IMR-90 (cell line): Measurements from ENCODE around the gene OXNAD1. TPM values are rescaled to one million over a fixed set of nuclear protein-coding genes. Genes with fewer than 3 reads are reported as not detected.

Experiments
- ATAC-seq: fragments of 200-7000 bp; cut with Tn5 transposase; 2 replicates; pipeline ENCODE4 v1.9.1; 2020; ENCODE audit warnings: low read depth, mild to moderate bottlenecking, moderate library complexity
- BruUV-seq: library from RNA; stranded (reverse); fragments of 400-500 nt; replicated peaks from 2 replicates; lab custom pipeline; 2021; lab: Mats Ljungman, UMichigan
- CTCF ChIA-PET: fragments of 300-600 bp; formaldehyde crosslinking; extraction: SDS; loops from one replicate; lab custom pipeline; 2021; ENCODE audit warnings: antibody characterized with exemption; lab: Yijun Ruan, JAX
- POLR2A ChIA-PET: fragments of 300-600 bp; sonication (Branson Sonifier 250); formaldehyde crosslinking; loops from one replicate; lab custom pipeline; 2022; ENCODE audit warnings: antibody characterized with exemption; ENCODE audit not compliant: unreplicated experiment; lab: Charles Lee
- DNase-seq: peaks from one replicate; pipeline ENCODE4 v3.0.0; 2013
- H2AFZ ChIP-seq: replicated peaks from 2 replicates; pipeline ENCODE3; 2013; ENCODE audit warnings: low read length, mild to moderate bottlenecking; ENCODE audit not compliant: poor library complexity
- H2AK5ac ChIP-seq: 2 replicates; pipeline ENCODE4 v1.6.1; 2013; ENCODE audit warnings: low read depth, low read length, inconsistent platforms
- H2AK9ac ChIP-seq: replicated peaks from 2 replicates; pipeline ENCODE3; 2013; ENCODE audit warnings: mild to moderate bottlenecking, low read depth, low read length, moderate library complexity; ENCODE audit not compliant: poor library complexity
- H2BK120ac ChIP-seq: 2 replicates; pipeline ENCODE4 v1.6.1; 2013; ENCODE audit warnings: low read depth, low read length, inconsistent platforms
- H2BK15ac ChIP-seq: 3 replicates; pipeline ENCODE4 v1.6.1; 2013; ENCODE audit warnings: low read depth, low read length, inconsistent platforms
- H2BK20ac ChIP-seq: 2 replicates; pipeline ENCODE4 v1.6.1; 2013; ENCODE audit warnings: low read depth, mild to moderate bottlenecking, inconsistent platforms, low read length, moderate library complexity
- H2BK5ac ChIP-seq: 2 replicates; pipeline ENCODE4 v1.6.1; 2013; ENCODE audit warnings: mild to moderate bottlenecking, low read depth, low read length, inconsistent platforms; ENCODE audit not compliant: poor library complexity, severe bottlenecking
- H3K14ac ChIP-seq: replicated peaks from 2 replicates; pipeline ENCODE4 v1.6.1; 2013; ENCODE audit warnings: low read depth, low read length, inconsistent platforms
- H3K18ac ChIP-seq: 2 replicates; pipeline ENCODE4 v1.6.1; 2013; ENCODE audit warnings: low read depth, low read length, control low read depth
- H3K23ac ChIP-seq: 2 replicates; pipeline ENCODE4 v1.6.1; 2013; ENCODE audit warnings: low read depth, low read length, inconsistent platforms
- H3K27ac ChIP-seq: 2 replicates; pipeline ENCODE4 v1.5.1; 2013; ENCODE audit warnings: mild to moderate bottlenecking, control low read depth, low read length; ENCODE audit not compliant: insufficient read depth
- H3K27me3 ChIP-seq: 2 replicates; pipeline ENCODE4 v1.6.1; 2013; ENCODE audit warnings: low read length; ENCODE audit not compliant: control insufficient read depth, insufficient read depth
- H3K36me3 ChIP-seq: 2 replicates; pipeline ENCODE4 v1.6.1; 2013; ENCODE audit warnings: low read length, mixed read lengths; ENCODE audit not compliant: control insufficient read depth, insufficient read depth
- H3K4ac ChIP-seq: 2 replicates; pipeline ENCODE4 v1.6.1; 2013; ENCODE audit warnings: low read depth, low read length, inconsistent platforms
- H3K4me1 ChIP-seq: 2 replicates; pipeline ENCODE4 v1.6.1; 2013; ENCODE audit warnings: low read length, mixed read lengths; ENCODE audit not compliant: control insufficient read depth, insufficient read depth
- H3K4me2 ChIP-seq: 2 replicates; pipeline ENCODE4 v1.6.1; 2013; ENCODE audit warnings: low read depth, mild to moderate bottlenecking, control low read depth, low read length, moderate library complexity
- H3K4me3 ChIP-seq: 2 replicates; pipeline ENCODE4 v1.5.1; 2013; ENCODE audit warnings: low read depth, mild to moderate bottlenecking, control low read depth, low read length, moderate library complexity; ENCODE audit not compliant: insufficient read depth
- H3K56ac ChIP-seq: 2 replicates; pipeline ENCODE4 v1.6.1; 2013; ENCODE audit warnings: low read length, inconsistent platforms; ENCODE audit not compliant: insufficient read depth; ENCODE audit errors: extremely low read depth
- H3K79me1 ChIP-seq, 2 experiments: 2 replicates each; pipeline ENCODE4 v1.6.1; 2013; ENCODE audit warnings: low read length in 2 of 2, inconsistent platforms in 1 of 2, low read depth in 1 of 2
- H3K9ac ChIP-seq: 2 replicates; pipeline ENCODE4 v1.6.1; 2013; ENCODE audit warnings: low read depth, low read length, control low read depth
- H3K9me1 ChIP-seq: 2 replicates; pipeline ENCODE4 v1.6.1; 2013; ENCODE audit warnings: low read length, inconsistent platforms; ENCODE audit not compliant: insufficient read depth
- H3K9me3 ChIP-seq: 2 replicates; pipeline ENCODE4 v1.6.1; 2013; ENCODE audit warnings: low read length; ENCODE audit not compliant: control insufficient read depth, insufficient read depth
- H4K20me1 ChIP-seq: 2 replicates; pipeline ENCODE4 v1.6.1; 2013; ENCODE audit warnings: low read length, inconsistent platforms; ENCODE audit not compliant: insufficient read depth
- H4K5ac ChIP-seq: 2 replicates; pipeline ENCODE4 v1.6.1; 2013; ENCODE audit warnings: mild to moderate bottlenecking, low read depth, low read length, control low read depth
- H4K8ac ChIP-seq, 2 experiments: 2 replicates each; pipeline ENCODE4 v1.6.1; 2013; ENCODE audit warnings: low read depth in 2 of 2, low read length in 2 of 2, control low read depth in 1 of 2, inconsistent platforms in 1 of 2
- H4K91ac ChIP-seq: 2 replicates; pipeline ENCODE4 v1.6.1; 2013; ENCODE audit warnings: low read depth, low read length, inconsistent platforms; ENCODE audit not compliant: insufficient read depth
- MXI1 ChIP-seq: IDR thresholded peaks from 2 replicates; pipeline ENCODE4 v1.6.1; 2012; ENCODE audit warnings: low read depth, mild to moderate bottlenecking, low read length, moderate library complexity, borderline replicate concordance
- WGBS, 2 experiments: methylation state at CpG; one replicate each; pipeline versions ENCODE4 v1.1.5 to v1.1.7; 2013; ENCODE audit warnings: missing lambda C conversion rate in 2 of 2; ENCODE audit not compliant: insufficient read length in 1 of 2; ENCODE audit errors: extremely low coverage in 2 of 2; 5-methylcytosine and 5-hydroxymethylcytosine counted together
- dilution Hi-C: fragments of 300-500 bp; cut with HindIII; formaldehyde crosslinking; loops from one replicate; pipeline ENCODE4 v1.14.3; 2018; ENCODE audit warnings: low sequenced_read_pairs; ENCODE audit not compliant: unreplicated experiment
- in situ Hi-C: fragments of 300-500 bp; cut with MboI; formaldehyde crosslinking; loops from 3 replicates; pipeline ENCODE4 v1.14.3; 2019; ENCODE audit warnings: low sequenced_read_pairs, inconsistent platforms, mixed read lengths
- intact Hi-C: fragments of 100-400 bp; cut with micrococcal nuclease; formaldehyde crosslinking; loops from 2 replicates; pipeline ENCODE4 v1.10.0; 2022
- polyA plus RNA-seq, 3 experiments: library from polyadenylated mRNA; depleted of rRNA; stranded (reverse); fragments of >200 nt; gene quantifications; 2 replicates each; pipeline ENCODE4 v1.2.3, GENCODE V29; 2012; ENCODE audit warnings: low replicate concordance in 1 of 3
- total RNA-seq: library from RNA; depleted of rRNA; stranded (reverse); fragments of >200 nt; gene quantifications from 2 replicates; pipeline ENCODE4 v1.2.3, GENCODE V29; 2012
- TF ChIP-seq, protein P1 (sequence below): fragments of 150-350 bp; IDR thresholded peaks from 2 replicates; pipeline ENCODE4 v1.6.1; 2016; ENCODE audit warnings: low read depth, mild to moderate bottlenecking, low read length, moderate library complexity, borderline replicate concordance

Gene OXNAD1
- total and polyA plus RNA-seq, 2 of the 4 experiments (the other 2 are of a cell fraction), result 6.2 to 11.3 TPM

DNA sequence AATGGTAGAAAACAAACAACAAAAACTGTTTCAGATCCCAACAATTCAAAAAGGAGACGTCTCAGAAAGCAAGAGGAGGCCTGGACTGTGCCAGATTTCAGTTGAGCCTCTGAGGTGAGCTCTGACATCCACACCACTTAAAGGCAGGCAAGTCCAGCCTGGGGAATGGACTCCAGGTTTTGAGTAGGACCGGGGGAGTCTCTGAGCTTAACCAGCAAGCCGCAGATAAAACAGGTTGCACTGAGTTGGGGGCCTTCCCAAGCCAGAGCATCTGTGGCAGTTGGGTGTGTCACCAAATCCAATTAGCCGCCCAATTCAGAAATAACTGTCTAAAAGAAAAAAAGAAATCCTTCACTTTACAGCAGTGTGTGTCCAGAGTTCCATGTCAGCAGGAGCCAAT lies 54.7 kb downstream of the OXNAD1 start:
- no peak overlapping the region for H3K9ac ChIP-seq
- BruUV-seq, result no TSS peak
- in situ Hi-C loops (no loop called here), dilution Hi-C loops (no loop called here), intact Hi-C loops (loop anchor here (5.0 kb wide), 1 partner anchor 73 kb away; no protein-coding TSS in a partner anchor)
- no peak overlapping the region for H2AFZ ChIP-seq
- no peak overlapping the region for H2AK9ac ChIP-seq
- H3K9me1 ChIP-seq, result peaks cover 25% of the 10 kb centered on the region
- no peak overlapping the region for H2BK15ac ChIP-seq
- peak overlapping the region; percentile 6; the same call in 1 of the 2 replicates for H3K4ac ChIP-seq
- peaks cover 52% of the 10 kb centered on the region for H3K36me3 ChIP-seq
- no peak overlapping the region for H2BK5ac ChIP-seq
- no peak overlapping the region for H3K56ac ChIP-seq
- WGBS, 2 experiments, result 100% methylated on average over 1 of the region's 4 CpGs; no CpG with 5 or more reads in 1 of the 2 experiments
- no peak overlapping the region for H4K5ac ChIP-seq
- H3K23ac ChIP-seq, result no peak overlapping the region
- no peaks in the 10 kb centered on the region for H3K9me3 ChIP-seq
- ChIA-PET CTCF (interaction anchor here (0.5 to 1.1 kb wide), 2 partner anchors 12 to 225 kb away, joined by 3 read pairs; no protein-coding TSS in a partner anchor), POLR2A (no interaction called here)
- H3K4me2 ChIP-seq, result no peak overlapping the region
- H4K20me1 ChIP-seq, result no peaks in the 10 kb centered on the region
- ATAC-seq, result no peak
- peaks cover 8 to 48% of the 10 kb centered on the region in 2 experiments; a peak in 3 of 4 replicates for H3K79me1 ChIP-seq
- H2AK5ac ChIP-seq, result no peak overlapping the region
- H3K27me3 ChIP-seq, result no peaks in the 10 kb centered on the region
- no peak overlapping the region for H3K14ac ChIP-seq
- H2BK120ac ChIP-seq, result no peak overlapping the region
- peaks cover 22% of the 10 kb centered on the region for H3K4me1 ChIP-seq
- H3K4me3 ChIP-seq, result no peak overlapping the region
- no peak for DNase-seq
- peak overlapping the region; percentile 11; the same call in 1 of the 2 replicates for H2BK20ac ChIP-seq
- H3K27ac ChIP-seq, result no peak overlapping the region
- peak overlapping the region; percentile 37; the same call in 1 of the 2 replicates for H3K18ac ChIP-seq
- TF ChIP-seq, protein P1, sequence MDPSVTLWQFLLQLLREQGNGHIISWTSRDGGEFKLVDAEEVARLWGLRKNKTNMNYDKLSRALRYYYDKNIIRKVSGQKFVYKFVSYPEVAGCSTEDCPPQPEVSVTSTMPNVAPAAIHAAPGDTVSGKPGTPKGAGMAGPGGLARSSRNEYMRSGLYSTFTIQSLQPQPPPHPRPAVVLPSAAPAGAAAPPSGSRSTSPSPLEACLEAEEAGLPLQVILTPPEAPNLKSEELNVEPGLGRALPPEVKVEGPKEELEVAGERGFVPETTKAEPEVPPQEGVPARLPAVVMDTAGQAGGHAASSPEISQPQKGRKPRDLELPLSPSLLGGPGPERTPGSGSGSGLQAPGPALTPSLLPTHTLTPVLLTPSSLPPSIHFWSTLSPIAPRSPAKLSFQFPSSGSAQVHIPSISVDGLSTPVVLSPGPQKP, result no peak
- no peak for TF ChIP-seq MXI1
- H4K8ac ChIP-seq, result no peak overlapping the region
- H4K91ac ChIP-seq, result no peak overlapping the region
